Measurements from ENCODE around the gene WASF2.
"Not testable (repeated sequence)": the region's sequence is repeated elsewhere in the genome, so short reads cannot be mapped to it uniquely, and the experiment has no call there.

WASF2 gene

DNA sequence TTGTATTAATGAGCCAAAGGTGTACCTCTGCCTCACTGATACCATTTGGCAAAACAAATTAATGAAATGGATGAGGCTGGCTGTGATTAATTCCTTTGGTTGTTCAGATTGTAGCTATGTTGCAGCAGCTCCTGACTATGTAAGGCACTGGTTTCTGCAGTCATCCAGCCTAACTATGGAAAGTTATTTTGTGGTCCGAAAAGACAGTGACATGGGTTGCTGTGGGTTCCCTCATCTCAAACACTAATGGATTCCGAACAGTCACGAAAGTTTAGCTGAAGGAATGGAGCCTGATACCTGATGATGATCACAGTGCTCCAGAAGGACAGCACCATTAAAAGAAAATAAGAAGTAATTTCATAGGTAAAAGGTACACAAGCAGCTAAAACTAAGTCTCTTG, 42.6 kb downstream of the WASF2 start:
- no peak for FAIRE-seq

DNA sequence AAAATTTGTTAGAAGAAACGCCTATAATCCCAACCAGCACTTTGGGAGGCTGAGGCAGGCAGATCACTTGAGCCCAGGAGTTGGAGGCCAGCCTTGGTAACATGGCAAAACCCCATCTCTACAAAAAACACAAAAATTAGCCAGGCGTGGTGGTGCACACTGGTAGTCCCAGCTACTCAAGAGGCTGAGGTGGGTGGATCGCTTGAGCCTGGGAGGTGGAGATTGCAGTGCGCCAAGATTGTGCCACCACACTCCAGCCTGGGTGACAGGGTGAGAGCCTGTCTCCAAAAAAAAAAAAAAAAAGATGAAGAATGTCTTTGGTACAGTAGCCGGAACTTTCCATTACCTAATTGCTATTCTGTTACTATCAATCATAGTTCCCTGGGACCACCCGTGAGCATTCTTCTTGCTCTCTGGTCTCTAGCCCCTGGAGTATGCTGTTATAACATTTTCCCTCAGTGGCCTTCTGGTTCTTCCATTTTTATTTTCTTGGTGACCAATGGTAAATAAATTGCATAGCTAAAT, 43.4 kb downstream of the WASF2 start:
- no peak for FAIRE-seq

DNA sequence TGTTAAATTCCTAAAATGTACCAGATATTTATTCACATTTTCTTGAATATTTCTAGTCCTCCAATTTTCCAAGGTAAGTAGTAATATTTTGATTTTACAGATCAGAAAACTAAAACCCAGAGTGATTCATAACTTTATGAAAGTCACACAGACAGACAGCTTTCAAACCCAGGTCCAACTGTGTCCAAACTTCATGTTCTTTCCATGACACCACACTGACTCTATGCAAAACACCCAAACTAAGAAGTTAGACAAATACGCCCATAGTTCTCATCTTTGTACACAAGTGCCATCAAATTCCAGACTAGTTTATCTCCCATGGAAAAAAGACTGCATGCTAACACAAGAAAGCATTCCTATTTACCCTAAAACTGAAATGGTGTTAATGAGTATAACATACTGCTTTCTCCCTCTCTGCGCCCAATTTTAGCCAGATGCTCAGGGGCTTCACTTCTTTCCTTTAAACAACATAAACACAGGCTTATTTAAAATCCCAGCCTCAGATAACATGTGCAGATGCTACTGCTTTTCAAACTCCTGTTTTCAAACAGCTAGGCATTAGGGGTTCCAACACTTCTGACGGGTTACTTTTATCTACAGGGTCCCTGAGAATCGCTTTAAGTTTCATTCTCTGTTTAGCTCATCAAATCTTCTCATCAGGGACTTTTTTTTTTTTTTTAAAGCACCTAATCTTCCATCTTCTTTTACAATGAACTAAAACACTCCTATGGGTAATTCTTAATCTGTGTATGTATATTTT, 44.6 kb downstream of the WASF2 start:
- no peak for FAIRE-seq

DNA sequence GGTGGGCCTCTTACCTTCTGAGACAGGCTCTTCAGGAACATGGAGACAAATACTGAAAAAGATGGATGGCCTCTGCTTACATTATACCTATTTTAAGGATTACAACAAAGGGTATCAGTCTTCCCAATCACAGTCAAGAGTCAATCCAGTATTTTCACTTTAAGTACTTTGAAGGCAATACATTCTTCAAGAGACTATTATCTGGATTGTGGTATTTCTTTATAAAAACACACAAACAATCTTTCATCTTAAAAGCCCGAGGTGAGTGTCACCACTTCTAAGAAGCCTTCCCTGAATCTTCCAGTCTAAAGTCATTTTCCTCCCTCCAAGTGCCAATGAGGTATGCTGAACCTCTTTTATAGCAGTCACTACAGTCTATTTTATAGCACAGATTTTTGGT, 45.3 kb downstream of the WASF2 start:
- no peak for FAIRE-seq

DNA sequence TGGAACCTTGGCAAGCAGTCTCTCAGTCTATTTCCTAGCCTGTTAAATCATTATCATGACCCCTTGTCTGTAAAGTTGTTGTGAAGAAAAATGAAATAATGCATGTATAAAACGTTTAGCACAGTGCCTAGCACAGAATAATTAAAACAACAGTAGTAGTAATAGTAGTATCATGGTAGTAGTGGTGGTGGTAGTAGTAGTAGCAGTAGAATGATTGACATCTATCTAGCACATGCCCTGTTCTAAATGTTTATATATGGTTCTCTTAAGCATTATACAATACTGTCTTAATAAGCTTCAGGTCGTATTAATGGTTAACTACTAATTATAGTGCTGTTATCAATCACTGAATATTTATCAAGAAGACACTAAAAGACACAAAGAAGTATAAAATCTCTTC, 50.8 kb downstream of the WASF2 start:
- no peak for FAIRE-seq

DNA sequence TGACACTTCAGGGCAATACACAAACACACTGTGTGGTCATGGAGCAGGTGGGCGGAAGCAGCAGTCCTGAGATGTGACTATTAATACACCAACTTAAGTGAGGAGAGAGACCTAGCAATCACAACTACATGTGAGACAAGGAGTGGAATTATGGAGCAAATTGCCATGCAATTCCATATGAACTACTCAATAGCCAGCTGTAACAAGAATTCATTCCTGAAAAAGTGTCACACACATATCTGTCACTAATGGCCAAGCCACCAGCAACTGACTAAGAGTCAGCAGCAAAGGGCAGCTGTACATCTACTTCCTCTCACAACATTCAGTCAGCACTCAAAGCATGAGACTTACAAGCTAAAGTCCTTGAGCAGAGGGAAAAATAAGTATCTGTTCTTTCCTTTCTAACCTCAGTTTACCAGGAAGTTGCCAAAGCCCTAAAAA, 51.3 kb downstream of the WASF2 start:
- FAIRE-seq: no peak

DNA sequence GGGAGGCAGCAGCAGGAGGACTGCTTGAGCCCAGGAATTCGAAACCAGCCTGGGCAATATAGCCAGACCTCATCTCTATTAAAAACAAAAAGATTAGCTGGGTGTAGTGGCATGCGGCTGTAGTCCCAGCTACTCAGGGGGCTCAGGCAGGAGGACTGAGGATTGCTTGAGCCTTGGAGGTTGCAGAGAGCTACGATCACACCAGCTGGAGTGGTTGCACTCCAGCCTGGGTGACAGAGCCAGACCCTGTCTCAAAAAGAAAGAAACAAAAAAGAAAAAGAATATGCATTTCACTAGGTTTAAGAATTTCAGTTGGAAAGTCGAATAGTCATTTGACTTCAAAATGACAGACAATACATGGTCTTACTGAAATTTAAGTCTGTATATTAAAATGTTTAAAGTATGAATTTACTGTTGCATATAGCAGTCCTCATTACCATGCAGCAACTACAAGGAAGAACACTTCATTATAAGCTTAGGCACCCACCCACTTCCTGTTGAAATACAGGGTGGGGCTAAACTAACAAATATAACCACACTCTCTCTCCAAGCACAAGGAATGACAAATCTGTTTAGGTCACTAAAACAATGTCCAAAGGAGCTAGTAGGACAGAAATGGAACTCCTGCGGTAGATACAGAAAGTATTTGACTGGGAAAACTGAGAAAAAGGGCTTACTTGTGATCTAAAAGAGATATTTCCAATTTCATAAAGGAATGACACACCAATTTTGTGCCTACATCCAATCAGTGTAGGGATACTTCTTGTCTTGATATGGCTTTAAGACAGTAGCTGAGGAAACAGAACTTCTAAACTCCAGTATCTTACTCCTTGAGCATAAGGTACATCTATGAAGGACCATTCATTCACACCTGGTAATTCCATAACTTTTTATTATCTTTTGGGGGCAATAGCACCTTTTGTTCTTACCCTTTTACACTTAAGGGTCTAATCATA, 53.5 kb downstream of the WASF2 start:
- FAIRE-seq: peak; percentile 14

DNA sequence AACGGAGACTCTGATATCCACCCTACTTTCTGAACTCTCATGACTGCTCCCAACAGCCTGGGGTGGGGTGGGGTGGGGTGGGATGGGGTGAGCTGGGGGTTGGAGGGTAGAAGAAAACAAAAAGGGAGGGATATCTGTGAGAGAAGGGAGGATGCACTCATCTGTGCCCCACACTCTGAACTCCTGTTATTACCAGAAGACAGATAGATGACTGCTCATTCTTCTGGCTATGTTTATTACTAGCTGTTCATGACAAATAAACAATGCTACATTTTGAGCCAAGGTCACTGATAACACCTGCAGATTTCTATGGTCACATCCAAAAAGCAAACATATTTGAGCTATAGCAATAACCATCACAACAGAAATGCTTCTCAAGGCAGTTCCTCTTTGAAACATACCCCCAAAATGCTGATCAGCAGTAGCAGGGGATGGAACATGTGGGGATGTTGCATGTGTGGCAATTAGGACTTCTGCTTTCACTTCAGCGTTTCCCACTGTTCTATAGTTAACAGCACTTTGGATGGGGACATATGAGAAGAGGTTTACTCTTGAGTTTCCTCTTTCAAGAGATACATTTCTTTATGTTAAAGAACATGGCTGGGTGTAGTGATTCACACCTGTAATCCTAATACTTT, 54.3 kb downstream of the WASF2 start:
- no peak for FAIRE-seq

DNA sequence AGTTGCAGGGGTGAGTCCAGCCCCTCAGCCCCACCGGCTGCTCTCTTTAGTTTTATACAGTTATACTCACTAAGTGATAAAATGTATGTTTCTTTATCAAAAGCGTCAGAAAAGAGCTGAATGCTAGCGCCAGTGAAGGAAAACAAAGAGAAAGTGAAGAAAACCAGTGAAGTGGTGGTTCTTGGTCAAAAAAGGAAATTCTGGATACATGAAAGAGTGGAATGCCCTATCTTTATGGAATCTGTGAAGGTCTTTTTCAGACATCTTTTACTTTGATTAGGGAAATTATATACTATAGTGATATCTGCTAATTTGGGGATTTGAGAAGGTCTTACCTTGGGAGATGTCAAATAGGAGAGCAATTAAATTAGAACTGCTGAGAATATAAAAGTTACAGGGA, 56.3 kb downstream of the WASF2 start:
- no peak for FAIRE-seq

DNA sequence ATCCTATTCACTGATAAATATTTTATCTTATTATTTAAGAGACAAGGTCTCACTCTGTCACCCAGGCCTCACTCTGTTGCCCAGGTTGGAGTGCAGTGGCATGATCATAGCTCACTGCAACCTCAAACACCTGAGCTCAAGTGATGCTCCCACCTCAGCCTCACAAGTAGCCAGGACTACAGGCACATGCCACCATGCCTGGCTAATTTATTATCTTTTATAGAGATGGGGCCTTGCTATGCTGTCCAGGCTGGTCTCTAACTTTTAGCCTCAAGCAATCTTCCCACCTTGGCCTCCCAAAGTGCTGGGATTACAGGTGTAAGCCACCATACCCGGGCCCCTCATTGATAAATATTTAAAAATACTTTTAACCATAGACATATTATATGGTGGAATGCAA, 57.2 kb downstream of the WASF2 start:
- FAIRE-seq: not testable (repeated sequence)

DNA sequence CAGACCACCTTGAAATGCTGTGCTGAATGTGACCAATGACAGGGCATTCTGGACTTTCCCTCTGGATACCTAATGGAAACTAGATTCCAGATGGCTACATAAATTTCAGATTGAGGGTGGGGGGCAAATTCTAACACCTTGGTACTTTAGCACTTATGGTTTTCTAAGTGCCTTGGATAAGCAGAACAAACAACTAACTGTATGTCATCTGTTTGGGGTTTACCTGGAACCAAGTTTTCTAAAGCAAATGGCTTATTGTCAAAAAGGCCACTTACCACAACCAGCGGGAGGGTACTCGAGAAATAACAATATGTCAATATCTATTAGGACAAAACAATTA, 58.4 kb downstream of the WASF2 start:
- FAIRE-seq: no peak

DNA sequence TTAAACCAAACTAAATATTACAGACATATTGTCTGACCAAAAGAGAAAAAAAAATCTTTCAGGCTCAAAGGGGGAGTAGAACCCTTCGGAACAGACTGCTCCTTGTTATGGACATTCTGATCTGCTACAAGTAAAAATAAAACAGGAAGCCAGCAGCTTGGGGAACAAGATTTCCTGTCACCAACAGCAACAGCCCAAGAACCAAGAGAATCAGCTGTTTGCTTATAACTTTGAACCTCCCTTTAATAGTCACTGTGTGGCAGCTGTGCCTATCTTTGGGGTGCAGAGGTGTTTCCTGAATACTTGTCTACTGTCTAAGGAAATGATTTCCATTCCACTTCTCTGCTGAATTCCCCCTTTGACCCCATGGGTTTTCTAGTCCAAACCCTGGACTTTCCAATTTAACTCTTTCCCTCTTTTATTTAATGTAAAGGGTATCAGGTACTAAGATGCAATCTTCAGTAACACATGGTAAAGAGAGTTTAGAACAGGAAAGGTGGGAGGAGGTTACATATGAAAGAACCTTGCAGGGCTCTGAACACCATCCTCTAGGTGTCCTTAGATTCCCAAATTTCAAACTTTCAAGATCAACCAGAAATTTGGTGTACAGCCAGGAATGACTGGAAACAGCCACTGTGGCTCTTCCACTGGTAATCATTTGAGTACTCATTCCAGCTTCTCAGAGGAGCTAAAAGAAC, 58.9 kb downstream of the WASF2 start:
- no peak for FAIRE-seq

DNA sequence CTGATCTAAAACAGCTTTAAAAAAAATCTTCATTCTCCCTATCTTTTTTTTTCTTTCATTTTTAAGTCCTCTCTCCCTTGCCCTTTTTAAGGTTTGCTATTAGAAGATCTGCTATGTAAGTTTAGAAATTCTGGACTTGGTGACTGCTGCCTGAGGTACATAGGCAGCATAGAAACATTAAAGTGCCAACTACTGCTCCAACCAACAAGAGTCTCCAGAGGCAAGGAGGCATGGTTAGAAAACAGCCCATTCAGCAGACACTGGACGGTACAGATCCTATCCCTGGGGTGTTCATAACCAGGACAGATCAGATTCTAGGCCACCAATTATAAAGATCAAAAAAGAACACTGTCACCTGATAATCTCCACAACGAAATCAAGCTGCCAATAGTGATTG, 60.9 kb downstream of the WASF2 start:
- FAIRE-seq: no peak

DNA sequence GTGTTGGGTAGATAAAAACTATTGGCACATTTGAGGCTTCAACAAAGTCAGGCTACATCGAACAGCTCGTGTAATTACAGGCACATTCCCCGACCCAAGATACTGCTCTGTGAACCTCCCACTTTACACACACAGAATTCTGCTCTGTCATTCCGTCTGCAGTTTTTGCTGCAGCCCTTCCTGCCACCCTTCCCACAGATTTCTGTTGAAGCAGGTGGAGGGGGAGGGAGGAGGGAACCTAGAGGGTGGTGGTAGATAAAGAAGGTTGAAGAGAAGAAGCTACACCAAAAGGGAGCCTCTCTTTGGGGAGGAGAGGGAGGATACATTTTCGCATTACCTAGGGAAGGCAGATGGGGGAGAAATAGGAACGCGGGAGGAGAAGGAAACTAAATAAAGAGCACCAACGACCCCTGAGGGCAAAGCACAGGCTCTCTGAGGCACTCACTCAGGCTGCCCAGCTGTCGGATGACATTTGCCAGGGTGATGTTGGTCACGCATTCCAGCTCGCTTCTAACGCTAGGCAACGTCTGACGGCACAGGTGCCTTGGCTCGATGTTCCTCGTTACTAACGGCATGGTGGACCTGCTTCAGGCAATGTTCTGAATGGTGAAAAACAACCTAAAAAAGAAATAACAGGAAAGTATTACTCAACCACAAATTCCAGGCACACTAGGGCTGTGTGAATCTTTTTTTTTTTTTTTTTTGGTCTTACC, 61.5 kb downstream of the WASF2 start:
- FAIRE-seq: no peak

DNA sequence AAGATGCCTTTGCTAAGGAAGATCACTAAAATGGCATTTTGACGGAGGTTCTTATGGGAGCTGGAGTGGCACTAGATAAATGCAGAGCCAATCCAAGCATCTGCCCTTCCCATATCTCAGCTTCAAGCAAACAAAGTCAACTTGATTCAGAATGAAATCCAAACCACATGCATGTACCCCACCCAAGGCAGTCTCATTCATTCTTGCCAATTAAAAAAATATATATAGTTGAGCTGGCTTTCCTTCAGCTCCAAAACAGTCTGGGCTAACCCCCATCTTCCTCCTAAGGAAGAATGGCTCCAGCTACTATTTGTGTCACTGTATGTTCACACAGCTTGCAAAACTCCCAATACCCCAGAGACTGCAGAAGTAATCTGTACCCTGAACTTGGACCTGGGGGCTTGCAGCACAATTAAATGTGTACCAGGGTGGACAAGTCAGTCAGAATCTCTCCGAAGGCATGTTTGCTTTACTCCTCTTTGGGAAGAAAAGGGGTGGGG, 62.1 kb downstream of the WASF2 start:
- FAIRE-seq: no peak

DNA sequence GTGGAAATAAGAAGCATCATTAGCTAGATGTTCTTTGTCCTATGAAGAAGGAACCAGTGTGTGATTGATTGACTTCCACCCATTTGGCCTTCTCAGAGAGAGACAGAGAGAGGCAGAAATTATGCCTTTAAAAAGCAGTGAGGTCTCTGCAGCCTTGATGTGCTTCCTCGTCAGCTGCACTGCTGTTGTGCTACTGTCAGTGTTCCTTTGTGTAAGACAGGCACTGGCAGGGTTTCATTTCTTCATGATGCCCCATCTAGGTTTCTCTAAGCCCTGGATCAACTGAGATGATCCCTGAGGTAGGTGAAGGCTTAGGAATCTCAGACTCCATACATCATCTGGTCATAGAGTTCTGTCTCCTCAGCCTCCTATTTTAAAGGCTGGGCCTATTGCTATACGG, 62.6 kb downstream of the WASF2 start:
- FAIRE-seq: no peak

DNA sequence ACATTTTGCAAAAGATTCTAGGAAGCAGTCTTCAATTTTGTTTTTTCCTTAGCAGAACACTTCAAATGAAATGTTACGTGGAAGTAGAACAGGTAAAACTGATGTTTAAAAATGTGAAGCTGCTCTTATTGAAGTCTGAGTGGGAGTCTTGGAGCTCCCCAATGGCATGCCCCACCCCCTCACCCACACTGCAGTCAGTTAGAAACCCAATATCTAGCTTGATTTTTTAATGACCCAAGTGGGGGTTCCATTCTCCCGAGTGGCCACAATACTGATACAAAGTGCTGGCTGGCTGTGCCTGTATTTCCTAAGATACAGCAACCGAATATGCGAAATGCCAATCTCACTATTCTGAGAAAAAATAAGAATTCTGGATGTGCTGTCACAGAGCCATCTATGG, 66.3 kb downstream of the WASF2 start:
- no peak for FAIRE-seq

DNA sequence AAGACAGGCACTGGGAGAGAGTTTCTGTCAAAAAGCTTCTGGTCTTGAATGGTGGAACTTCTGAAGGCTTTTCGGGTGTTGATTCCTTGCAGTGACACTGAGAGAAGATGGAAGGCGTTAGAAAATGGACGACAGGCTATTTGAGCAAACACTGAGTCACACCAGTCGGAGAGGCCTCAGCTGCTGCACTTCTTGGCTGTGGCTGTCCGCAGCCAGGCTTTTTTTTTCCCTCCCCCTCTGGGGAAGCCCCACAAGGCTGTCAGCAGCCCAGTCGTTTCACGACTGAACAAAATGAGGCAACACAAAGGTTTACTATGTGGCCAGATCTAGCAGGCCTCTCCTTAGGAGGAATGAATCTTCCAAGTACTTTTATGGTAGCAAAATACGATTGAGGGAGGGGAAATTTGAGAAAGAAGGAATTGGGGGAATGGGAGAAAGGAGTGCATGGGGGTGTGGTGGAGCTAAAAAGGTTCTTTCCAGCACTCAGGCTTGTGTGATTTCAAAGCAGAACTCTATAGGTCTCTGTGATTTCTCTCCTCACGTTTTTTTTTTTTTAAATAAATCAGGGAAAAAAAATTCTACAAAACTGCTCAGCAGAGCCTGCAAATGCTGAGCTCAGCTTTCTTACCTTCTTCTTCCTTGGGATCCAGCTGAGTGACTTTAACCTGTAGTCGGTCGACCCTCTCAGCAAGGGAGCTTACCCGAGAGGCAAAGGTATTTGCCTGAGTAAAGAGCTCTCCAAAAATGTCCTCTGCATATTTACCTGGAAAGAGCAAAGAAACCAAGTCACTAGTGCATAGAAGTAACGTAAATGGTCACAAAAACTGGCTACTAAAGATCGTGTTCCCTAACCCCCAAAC, 71.4 kb downstream of the WASF2 start:
- no peak for FAIRE-seq

DNA sequence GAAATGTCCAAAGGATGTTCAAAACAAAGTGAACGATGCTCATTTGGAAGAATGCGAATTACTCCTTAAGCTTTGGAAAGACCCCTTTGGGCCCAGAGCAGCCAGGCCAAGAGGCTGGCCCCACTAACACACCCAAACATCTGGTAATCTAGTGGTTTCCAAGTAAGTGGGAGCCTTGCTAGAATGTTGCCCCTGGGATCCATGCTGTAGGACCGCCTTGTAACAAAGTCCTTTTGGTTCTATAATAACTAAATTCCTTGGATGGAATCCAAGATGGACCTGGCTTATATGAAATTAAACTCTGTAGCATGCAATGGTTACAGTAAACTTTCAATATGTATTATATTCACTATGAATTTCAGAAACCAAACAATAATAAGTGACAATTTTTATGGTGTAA, 72.3 kb downstream of the WASF2 start:
- FAIRE-seq: no peak

DNA sequence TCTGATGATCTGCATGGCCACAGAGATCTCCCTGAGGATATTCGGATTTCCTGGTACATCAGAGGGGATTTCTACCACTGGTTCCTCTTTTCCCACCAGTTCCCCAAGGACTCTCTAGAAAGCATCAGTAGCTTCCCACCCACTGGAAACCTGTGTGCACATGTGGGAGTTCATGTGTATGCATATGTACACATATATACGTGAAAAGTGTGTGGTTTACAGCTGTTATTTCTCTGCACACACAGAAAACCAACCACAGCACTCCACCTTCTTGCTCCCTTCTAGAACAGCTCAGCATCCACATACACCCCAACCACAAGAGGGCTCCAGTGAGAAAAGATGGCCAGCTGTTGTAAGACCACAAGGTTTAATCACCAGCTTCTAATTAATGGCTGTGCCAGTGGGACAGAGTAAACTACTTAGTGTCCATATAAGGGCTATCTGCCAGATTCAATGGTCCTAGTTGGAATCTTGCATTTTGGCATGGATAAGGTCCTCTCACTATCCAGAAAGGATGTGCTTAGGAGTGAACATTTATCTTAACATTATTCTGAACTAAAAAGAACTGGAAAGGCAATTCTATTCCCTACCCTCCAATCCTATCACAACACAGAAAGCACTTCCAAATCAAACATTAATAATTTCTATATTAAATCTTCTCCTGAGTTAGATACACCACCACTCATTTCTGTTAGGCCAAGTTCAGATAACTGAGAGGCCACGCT, 73.4 kb downstream of the WASF2 start:
- no peak for FAIRE-seq

Data from colon (tissue), 2 donors.